HG03064 (cell line): ENCODE results near the gene PLA2G4D.

ENCODE experiments used
- ATAC-seq: cut with Tn5 transposase; IDR thresholded peaks from one replicate; pipeline ENCODE4 v1.9.1; 2021; ENCODE audit warnings: low read depth; ENCODE audit not compliant: unreplicated experiment

Gene PLA2G4D

GRCh38 chr15:42094512-42094963 is at the start of gene PLA2G4D:
Gene PLA2G4D, minus strand, starts transcription at chr15:42094562. Its CDS starts 103 bp downstream, at chr15:42094459.
- no peak for ATAC-seq

- ATAC-seq: no peak
These were observed 49.0 kb upstream of the PLA2G4D start for GRCh38 chr15:42143356-42143755.

- no peak for ATAC-seq
These were observed 47.7 kb upstream of the PLA2G4D start for GRCh38 chr15:42141795-42142667.

GRCh38 chr15:42141246-42141645 is 46.9 kb upstream of the PLA2G4D start:
- no peak for ATAC-seq

GRCh38 chr15:42140383-42141070 is 46.2 kb upstream of the PLA2G4D start:
- ATAC-seq: no peak

GRCh38 chr15:42139596-42139995 is 45.2 kb upstream of the PLA2G4D start:
- ATAC-seq: no peak

GRCh38 chr15:42138968-42139386 is 44.6 kb upstream of the PLA2G4D start:
- no peak for ATAC-seq

- no peak for ATAC-seq
These were observed 44.0 kb upstream of the PLA2G4D start for GRCh38 chr15:42138411-42138810.

- no peak for ATAC-seq
These were observed 43.3 kb upstream of the PLA2G4D start for GRCh38 chr15:42137461-42138261.

GRCh38 chr15:42136513-42136912 is 42.2 kb upstream of the PLA2G4D start:
- ATAC-seq: no peak

- ATAC-seq: no peak
These were observed 41.0 kb upstream of the PLA2G4D start for GRCh38 chr15:42135351-42135750.

GRCh38 chr15:42134617-42135245 is 40.4 kb upstream of the PLA2G4D start:
- no peak for ATAC-seq

GRCh38 chr15:42133886-42134502 is 39.6 kb upstream of the PLA2G4D start:
- no peak for ATAC-seq

- ATAC-seq: no peak
These were observed 39.0 kb upstream of the PLA2G4D start for GRCh38 chr15:42133356-42133755.

GRCh38 chr15:42131826-42132806 is 37.8 kb upstream of the PLA2G4D start:
- ATAC-seq: no peak

- no peak for ATAC-seq
These were observed 36.6 kb upstream of the PLA2G4D start for GRCh38 chr15:42131006-42131405.

GRCh38 chr15:42130246-42130986 is 36.1 kb upstream of the PLA2G4D start:
- ATAC-seq: no peak

- ATAC-seq: no peak
These were observed 35.0 kb upstream of the PLA2G4D start for GRCh38 chr15:42129364-42129763.
